ENCODE data around the gene WEE2. TPM values are rescaled to one million over a fixed set of nuclear protein-coding genes. Genes with fewer than 3 reads are reported as not detected.

WEE2 gene
- total RNA-seq, 3 donors from 2014 or later = not detected

DNA sequence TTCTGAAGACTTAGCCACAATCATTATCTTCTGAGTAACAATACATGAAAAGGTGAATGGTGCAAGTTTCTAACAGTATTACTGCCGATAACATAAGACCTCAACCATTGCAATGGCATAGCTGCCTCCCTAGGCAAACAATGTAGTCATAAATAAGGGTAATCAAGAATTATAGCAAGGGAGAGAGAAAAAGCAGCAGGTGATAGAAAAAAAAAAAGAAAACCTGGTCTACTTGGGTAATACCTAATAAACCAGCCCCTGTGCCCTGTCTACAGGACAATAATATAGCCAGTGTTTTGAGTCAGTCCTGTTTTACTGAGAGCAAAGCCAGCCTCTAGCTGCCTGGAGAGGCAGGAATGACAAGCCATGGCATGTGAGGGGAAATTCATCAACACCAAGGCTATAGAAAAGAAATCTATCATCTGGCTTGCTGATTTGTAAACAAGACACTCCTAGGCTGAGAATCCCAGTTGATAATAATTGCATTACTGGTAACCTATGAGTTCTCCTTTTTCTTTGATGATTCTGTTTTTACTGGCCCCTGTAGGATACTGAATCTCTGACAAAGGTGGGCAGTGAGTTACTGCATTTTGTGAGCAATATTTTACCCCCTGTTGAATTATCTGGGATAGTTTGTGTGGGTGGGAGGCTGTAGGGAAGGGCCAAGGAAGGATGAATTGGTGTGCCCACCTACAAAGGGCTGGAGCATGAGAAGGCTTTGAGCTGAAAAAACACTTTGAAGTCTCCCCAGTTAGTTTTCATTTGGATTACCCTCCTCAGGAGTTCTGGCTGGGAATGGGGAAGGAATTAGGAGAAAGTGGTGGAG, 1.7 kb upstream of the WEE2 start:
- Histone ChIP-seq H3K27me3 (no peaks in the 10 kb centered on the region), H3K27ac (no peak overlapping the region), H3K36me3 (no peaks in the 10 kb centered on the region), H3K4me3 (no peak overlapping the region), H3K4me1 (peaks cover 0 to 3% of the 10 kb centered on the region in 2 donors), H3K9me3 (no peaks in the 10 kb centered on the region)
- TF ChIP-seq CTCF (IDR thresholded peaks at IDR 0.05) (no peak), POLR2AphosphoS5 (IDR thresholded peaks at IDR 0.05) (no peak), POLR2A (IDR thresholded peaks at IDR 0.05) (no peak)
- no peak for DNase-seq (ENCODE audit: low spot score in 2 of 2)
- intact Hi-C loops (cut with DNase I; ENCODE audit: low total_unique reads) = no loop called here

DNA sequence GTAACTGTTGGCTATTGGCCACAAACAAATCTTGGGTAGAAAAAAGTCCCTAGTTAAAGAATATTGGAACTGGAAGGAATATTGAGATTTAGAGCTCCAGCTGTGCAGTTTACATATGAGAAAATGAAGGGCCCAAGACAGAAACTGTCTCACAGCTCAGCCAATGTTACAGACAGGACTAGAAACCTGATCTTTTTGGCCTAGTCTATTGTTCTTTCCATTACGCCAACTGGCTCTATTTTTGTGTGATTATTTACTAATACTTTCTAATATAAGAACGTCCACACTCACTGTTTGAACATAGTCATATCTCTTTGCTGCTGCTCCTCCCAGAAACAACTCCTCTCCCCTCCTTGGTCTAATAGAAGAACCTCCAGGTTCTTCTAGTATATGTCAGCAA, 1.2 kb downstream of the WEE2 start:
- Histone ChIP-seq H3K4me3 (no peak overlapping the region), H3K27me3 (no peaks in the 10 kb centered on the region)
- no peak for DNase-seq (ENCODE audit: low spot score in 2 of 2)

DNA sequence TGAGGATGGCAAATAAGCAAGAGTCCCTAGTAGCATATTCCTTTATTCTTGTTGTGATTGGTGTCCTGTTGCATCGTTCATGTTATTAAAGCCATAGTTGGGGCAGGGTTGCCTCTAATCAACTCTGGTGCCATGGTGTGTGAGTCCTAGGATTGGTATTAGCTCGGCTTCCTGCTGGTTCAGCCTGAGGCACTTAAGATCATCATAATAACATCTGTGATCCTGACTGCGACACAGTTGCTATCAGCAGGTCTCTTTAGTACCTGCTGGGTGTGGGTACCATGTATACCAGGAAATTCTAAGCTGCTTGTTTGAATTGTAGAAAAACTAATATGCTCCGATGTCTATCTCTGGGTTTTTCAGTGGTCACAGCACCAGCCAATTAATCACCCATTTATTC, 1.6 kb downstream of the WEE2 start:
- Histone ChIP-seq H3K36me3 (no peaks in the 10 kb centered on the region), H3K27ac (no peak overlapping the region), H3K9me3 (no peaks in the 10 kb centered on the region), H3K27me3 (no peaks in the 10 kb centered on the region), H3K4me1 (no peaks in the 10 kb centered on the region), H3K4me3 (no peak overlapping the region)
- intact Hi-C loops (cut with DNase I; ENCODE audit: low total_unique reads) = no loop called here
- TF ChIP-seq POLR2A (IDR thresholded peaks at IDR 0.05) (no peak), CTCF (IDR thresholded peaks at IDR 0.05) (no peak), POLR2AphosphoS5 (IDR thresholded peaks at IDR 0.05) (no peak)
- DNase-seq (ENCODE audit: low spot score in 2 of 2) = no peak

More for the DNA sequence above, 1.2 kb downstream of the WEE2 start:
- H3K9me3 ChIP-seq = no peaks in the 10 kb centered on the region
- H3K4me1 ChIP-seq = no peaks in the 10 kb centered on the region
- H3K27ac ChIP-seq = no peak overlapping the region
- TF ChIP-seq POLR2AphosphoS5 (IDR thresholded peaks at IDR 0.05) (no peak), CTCF (IDR thresholded peaks at IDR 0.05) (no peak), POLR2A (IDR thresholded peaks at IDR 0.05) (no peak)
- H3K36me3 ChIP-seq = no peaks in the 10 kb centered on the region
- intact Hi-C loops (cut with DNase I; ENCODE audit: low total_unique reads) = no loop called here

DNA sequence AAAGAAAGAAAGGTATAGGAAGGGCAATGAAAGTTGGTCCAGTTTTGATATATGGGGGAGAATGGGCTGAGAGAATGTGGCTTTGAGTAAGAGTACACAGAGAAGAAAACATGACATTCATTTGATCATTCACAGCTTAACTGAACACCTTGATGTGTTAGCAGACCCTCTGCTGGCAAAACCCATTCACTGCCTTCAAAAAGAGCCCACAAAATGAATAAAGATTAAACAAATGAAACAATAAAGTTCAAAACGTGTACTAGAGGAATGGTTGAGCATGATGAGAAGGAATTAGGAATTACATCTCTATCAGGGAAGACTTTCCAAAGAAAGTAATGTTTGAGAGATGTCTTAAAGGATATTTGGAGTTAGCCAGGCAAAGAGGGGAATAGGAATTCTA, 2.1 kb downstream of the WEE2 start:
- TF ChIP-seq CTCF (IDR thresholded peaks at IDR 0.05) = no peak
- no peak for TF ChIP-seq POLR2AphosphoS5 (IDR thresholded peaks at IDR 0.05)
- no peak for TF ChIP-seq POLR2A (IDR thresholded peaks at IDR 0.05)
- intact Hi-C loops (cut with DNase I; ENCODE audit: low total_unique reads) = no loop called here
- H3K27me3 ChIP-seq = no peaks in the 10 kb centered on the region
- H3K4me3 ChIP-seq = no peak overlapping the region
- H3K36me3 ChIP-seq = no peaks in the 10 kb centered on the region
- no peak for DNase-seq (ENCODE audit: low spot score in 2 of 2)
- H3K27ac ChIP-seq = no peak overlapping the region
- H3K4me1 ChIP-seq = no peaks in the 10 kb centered on the region
- no peaks in the 10 kb centered on the region for H3K9me3 ChIP-seq

DNA sequence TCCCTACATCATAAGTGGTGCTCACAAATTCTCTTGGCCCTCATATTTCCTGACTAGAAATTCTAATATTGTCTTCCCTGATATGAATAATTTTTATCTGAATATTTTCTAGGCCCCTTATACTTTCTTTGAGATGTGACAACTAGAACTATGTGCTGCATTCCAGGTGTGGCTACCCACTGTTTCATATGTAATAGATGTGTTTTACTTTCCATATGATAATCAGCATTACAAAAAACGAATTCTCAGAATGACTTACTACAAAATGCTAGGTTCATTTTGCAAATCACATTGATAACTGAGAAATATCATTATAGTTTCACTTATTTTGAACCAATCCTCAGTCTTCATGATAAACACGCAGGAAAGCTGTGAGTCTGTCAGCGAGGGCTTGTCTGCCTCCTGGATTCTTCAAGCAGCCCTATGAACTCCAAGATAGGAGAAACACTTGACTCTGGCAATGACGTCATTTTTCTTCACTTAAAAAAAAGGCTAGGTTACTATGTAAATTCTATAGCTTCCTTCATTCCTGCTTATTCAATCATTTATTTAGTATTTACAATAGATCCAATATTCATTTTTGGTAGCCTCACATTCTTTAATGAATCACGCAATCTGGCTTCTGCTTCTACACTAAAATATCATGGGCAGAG, 4.6 kb downstream of the WEE2 start:
- DNase-seq (ENCODE audit: low spot score in 2 of 2) = no peak
- H3K36me3 ChIP-seq = no peaks in the 10 kb centered on the region
- intact Hi-C loops (cut with DNase I; ENCODE audit: low total_unique reads) = no loop called here
- H3K4me3 ChIP-seq = no peak overlapping the region
- no peaks in the 10 kb centered on the region for H3K27me3 ChIP-seq
- no peaks in the 10 kb centered on the region for H3K9me3 ChIP-seq
- TF ChIP-seq POLR2A (IDR thresholded peaks at IDR 0.05) = no peak
- TF ChIP-seq POLR2AphosphoS5 (IDR thresholded peaks at IDR 0.05) = no peak
- no peak for TF ChIP-seq CTCF (IDR thresholded peaks at IDR 0.05)
- H3K4me1 ChIP-seq = no peaks in the 10 kb centered on the region
- H3K27ac ChIP-seq = no peak overlapping the region

All from breast epithelium (tissue), 4 donors.